ENCODE measurements around the gene ROR2.

Gene ROR2

GRCh38 chr9:91836515-91836914, 113.5 kb downstream of the ROR2 start:
- DNase-seq: no peak

GRCh38 chr9:91835632-91836031, 114.4 kb downstream of the ROR2 start:
- no peak for DNase-seq

GRCh38 chr9:91835216-91835615, 114.8 kb downstream of the ROR2 start:
- no peak for DNase-seq

GRCh38 chr9:91834740-91835139, 115.3 kb downstream of the ROR2 start:
- no peak for DNase-seq

GRCh38 chr9:91833878-91834255, 116.2 kb downstream of the ROR2 start:
- DNase-seq: no peak

GRCh38 chr9:91833096-91833877, 116.7 kb downstream of the ROR2 start:
- no peak for DNase-seq

- no peak for DNase-seq
These were observed 117.7 kb downstream of the ROR2 start for GRCh38 chr9:91832322-91832721.

GRCh38 chr9:91825866-91826265, 124.2 kb downstream of the ROR2 start:
- DNase-seq: no peak

- no peak for DNase-seq
These were observed 124.6 kb downstream of the ROR2 start for GRCh38 chr9:91825422-91825821.

GRCh38 chr9:91824601-91825305, 125.3 kb downstream of the ROR2 start:
- no peak for DNase-seq

- DNase-seq: no peak
These were observed 125.9 kb downstream of the ROR2 start for GRCh38 chr9:91824151-91824550.

- no peak for DNase-seq
These were observed 128.8 kb downstream of the ROR2 start for GRCh38 chr9:91820949-91821880.

GRCh38 chr9:91820126-91820750, 129.8 kb downstream of the ROR2 start:
- no peak for DNase-seq

- no peak for DNase-seq
These were observed 131.2 kb downstream of the ROR2 start for GRCh38 chr9:91818647-91819403.

- DNase-seq: no peak
These were observed 131.8 kb downstream of the ROR2 start for GRCh38 chr9:91818225-91818585.

GRCh38 chr9:91817493-91818224, 132.4 kb downstream of the ROR2 start:
- DNase-seq: no peak

- no peak for DNase-seq
These were observed 132.9 kb downstream of the ROR2 start for GRCh38 chr9:91817106-91817492.

GRCh38 chr9:91816356-91816755, 133.7 kb downstream of the ROR2 start:
- no peak for DNase-seq

- DNase-seq: no peak
These were observed 134.1 kb downstream of the ROR2 start for GRCh38 chr9:91815896-91816295.

- no peak for DNase-seq
These were observed 135.3 kb downstream of the ROR2 start for GRCh38 chr9:91814753-91815152.

- DNase-seq: no peak
These were observed 135.8 kb downstream of the ROR2 start for GRCh38 chr9:91814201-91814600.
